SKM-1 treated with dmso at 0.1 percent for 144 hours (cell line): ENCODE measurements around the gene SCFD2.
A peak's percentile ranks its signal among the peaks of the same experiment; 100 is the strongest.
"Not testable (repeated sequence)": the region's sequence is repeated elsewhere in the genome, so short reads cannot be mapped to it uniquely, and the experiment has no call there.

Experiments used
- DNase-seq: peaks from one replicate; lab custom pipeline; 2025; ENCODE audit not compliant: unreplicated experiment; lab: John Stamatoyannopoulos, UW

Gene SCFD2

GRCh38 chr4:52995360-52996030 lies 370.4 kb downstream of the SCFD2 start:
- DNase-seq: no peak

- no peak for DNase-seq
Observed at GRCh38 chr4:52994567-52994966, 371.3 kb downstream of the SCFD2 start.

- no peak for DNase-seq
Observed at GRCh38 chr4:52993771-52994170, 372.1 kb downstream of the SCFD2 start.

GRCh38 chr4:52992551-52992950 lies 373.3 kb downstream of the SCFD2 start:
- not testable (repeated sequence) for DNase-seq

- no peak for DNase-seq
Observed at GRCh38 chr4:52991472-52991871, 374.4 kb downstream of the SCFD2 start.

GRCh38 chr4:52990706-52991105 lies 375.2 kb downstream of the SCFD2 start:
- no peak for DNase-seq

- DNase-seq: no peak
Observed at GRCh38 chr4:52989865-52990264, 376.0 kb downstream of the SCFD2 start.

- DNase-seq: no peak
Observed at GRCh38 chr4:52987392-52988056, 378.3 kb downstream of the SCFD2 start.

- no peak for DNase-seq
Observed at GRCh38 chr4:52984462-52984881, 381.4 kb downstream of the SCFD2 start.

GRCh38 chr4:52983563-52984303 lies 382.1 kb downstream of the SCFD2 start:
- peak; percentile 33 for DNase-seq

- no peak for DNase-seq
Observed at GRCh38 chr4:52982946-52983340, 382.9 kb downstream of the SCFD2 start.

- peak; percentile 21 for DNase-seq
Observed at GRCh38 chr4:52982255-52982945, 383.5 kb downstream of the SCFD2 start.

GRCh38 chr4:52979821-52980590 lies 385.9 kb downstream of the SCFD2 start:
- DNase-seq: no peak

- DNase-seq: no peak
Observed at GRCh38 chr4:52979020-52979419, 386.8 kb downstream of the SCFD2 start.

GRCh38 chr4:52977252-52977651 lies 388.6 kb downstream of the SCFD2 start:
- DNase-seq: no peak

- no peak for DNase-seq
Observed at GRCh38 chr4:52976523-52977230, 389.2 kb downstream of the SCFD2 start.

- no peak for DNase-seq
Observed at GRCh38 chr4:52968691-52969090, 397.2 kb downstream of the SCFD2 start.

- no peak for DNase-seq
Observed at GRCh38 chr4:52968241-52968640, 397.6 kb downstream of the SCFD2 start.

GRCh38 chr4:52966781-52967180 lies 399.1 kb downstream of the SCFD2 start:
- no peak for DNase-seq

- DNase-seq: no peak
Observed at GRCh38 chr4:52966172-52966571, 399.7 kb downstream of the SCFD2 start.
